GM18870 (cell line): ENCODE measurements around the gene SPINK1.
"Not testable (repeated sequence)": the region's sequence is repeated elsewhere in the genome, so short reads cannot be mapped to it uniquely, and the experiment has no call there.

ENCODE experiments used
- ATAC-seq: cut with Tn5 transposase; IDR thresholded peaks from one replicate; pipeline ENCODE4 v1.9.1; 2021; ENCODE audit warnings: moderate library complexity; ENCODE audit not compliant: unreplicated experiment

Gene SPINK1

GRCh38 chr5:147854894-147855773, 23.7 kb upstream of the SPINK1 start:
- no peak for ATAC-seq

- no peak for ATAC-seq
Measured at GRCh38 chr5:147854331-147854730, 22.9 kb upstream of the SPINK1 start.

- no peak for ATAC-seq
Measured at GRCh38 chr5:147853372-147853987, 22.0 kb upstream of the SPINK1 start.

- no peak for ATAC-seq
Measured at GRCh38 chr5:147852365-147852764, 20.9 kb upstream of the SPINK1 start.

GRCh38 chr5:147851578-147851977, 20.1 kb upstream of the SPINK1 start:
- no peak for ATAC-seq

GRCh38 chr5:147849226-147849625, 17.8 kb upstream of the SPINK1 start:
- ATAC-seq = no peak

GRCh38 chr5:147845618-147846017, 14.1 kb upstream of the SPINK1 start:
- no peak for ATAC-seq

- no peak for ATAC-seq
Measured at GRCh38 chr5:147844846-147845245, 13.4 kb upstream of the SPINK1 start.

- no peak for ATAC-seq
Measured at GRCh38 chr5:147842869-147843268, 11.4 kb upstream of the SPINK1 start.

- no peak for ATAC-seq
Measured at GRCh38 chr5:147836439-147836838, 5.0 kb upstream of the SPINK1 start.

- ATAC-seq = no peak
Measured at GRCh38 chr5:147835386-147835798, 3.9 kb upstream of the SPINK1 start.

- ATAC-seq = no peak
Measured at GRCh38 chr5:147832541-147832940, 1.1 kb upstream of the SPINK1 start.

- ATAC-seq = no peak
Measured at GRCh38 chr5:147830035-147830434, 1.4 kb downstream of the SPINK1 start.

GRCh38 chr5:147827017-147827416, 4.5 kb downstream of the SPINK1 start:
- not testable (repeated sequence) for ATAC-seq

- no peak for ATAC-seq
Measured at GRCh38 chr5:147826361-147826760, 5.1 kb downstream of the SPINK1 start.

- peak; percentile 90 for ATAC-seq
Measured at GRCh38 chr5:147822686-147823491, 8.6 kb downstream of the SPINK1 start.

GRCh38 chr5:147822222-147822621, 9.2 kb downstream of the SPINK1 start:
- ATAC-seq = not testable (repeated sequence)

GRCh38 chr5:147821766-147822165, 9.7 kb downstream of the SPINK1 start:
- ATAC-seq = no peak

- ATAC-seq = no peak
Measured at GRCh38 chr5:147819261-147819770, 12.2 kb downstream of the SPINK1 start.

- no peak for ATAC-seq
Measured at GRCh38 chr5:147818290-147818689, 13.2 kb downstream of the SPINK1 start.

GRCh38 chr5:147813696-147814095, 17.8 kb downstream of the SPINK1 start:
- ATAC-seq = no peak
